Erythroblast (primary cell): ENCODE results near the gene SOX8.

Source experiments
- GATA1 ChIP-seq: IDR thresholded peaks from 2 replicates; pipeline ENCODE4 v1.6.1; 2011; ENCODE audit warnings: low read depth, mild to moderate bottlenecking, control low read depth, low read length, moderate library complexity
- POLR2A ChIP-seq: IDR thresholded peaks from 2 replicates; pipeline ENCODE4 v1.6.1; 2011; ENCODE audit warnings: mild to moderate bottlenecking, low read length

- no peak for TF ChIP-seq POLR2A
- no peak for TF ChIP-seq GATA1
These were observed 5.1 kb upstream of the SOX8 start for GRCh38 chr16:976389-976931.
